NCI-H2196 treated with DMSO at 0.1 percent for 48 hours (cell line): ENCODE results near the gene CACNA1C.
"Not testable (repeated sequence)": the region's sequence is repeated elsewhere in the genome, so short reads cannot be mapped to it uniquely, and the experiment has no call there.

ENCODE experiments used
- DNase-seq: peaks from one replicate; lab custom pipeline; 2025; ENCODE audit not compliant: unreplicated experiment; lab: John Stamatoyannopoulos, UW

CACNA1C gene

DNA sequence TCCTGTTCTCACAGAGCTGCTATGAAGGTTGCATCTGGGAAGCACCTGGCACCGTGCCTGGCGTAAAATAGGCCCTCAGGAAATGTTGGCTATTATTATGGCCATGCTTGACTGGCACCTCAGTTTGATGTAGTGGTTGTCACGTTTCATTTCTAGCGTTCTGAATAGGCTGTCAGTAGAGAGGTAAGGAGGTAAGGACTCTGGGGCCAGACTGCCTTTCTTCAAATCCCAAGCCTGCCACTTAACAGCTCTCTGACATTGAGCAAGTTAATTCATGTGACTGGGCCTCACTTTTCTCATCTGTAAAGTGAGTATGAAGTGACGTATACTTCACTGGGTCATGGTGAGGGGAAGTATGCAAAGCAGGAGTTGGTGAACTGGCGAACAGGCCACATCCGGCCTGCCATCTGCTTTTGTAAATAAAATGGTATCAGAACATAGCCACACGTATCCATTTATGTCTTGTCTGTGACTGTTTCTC, 196.2 kb downstream of the CACNA1C start:
- DNase-seq: no peak

DNA sequence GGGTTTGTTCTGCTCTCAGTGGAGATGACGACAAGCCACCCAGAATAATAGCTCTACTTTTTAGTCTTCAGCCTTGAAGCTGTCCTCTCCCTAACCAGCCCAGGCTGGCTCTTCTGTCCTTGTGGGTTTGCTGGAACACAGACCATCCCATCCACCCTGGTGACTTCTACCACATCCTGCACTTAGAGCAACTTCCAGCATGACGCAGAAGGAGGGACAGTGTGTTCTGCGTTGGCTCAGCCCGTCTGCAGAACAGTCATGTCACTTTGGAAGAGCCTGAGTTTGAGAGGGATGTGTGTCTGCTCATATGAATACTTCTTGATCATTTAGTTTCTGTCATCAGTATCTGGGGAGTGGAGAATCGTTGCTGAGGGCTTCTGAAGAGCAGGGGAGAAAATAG, 198.0 kb downstream of the CACNA1C start:
- DNase-seq: no peak

DNA sequence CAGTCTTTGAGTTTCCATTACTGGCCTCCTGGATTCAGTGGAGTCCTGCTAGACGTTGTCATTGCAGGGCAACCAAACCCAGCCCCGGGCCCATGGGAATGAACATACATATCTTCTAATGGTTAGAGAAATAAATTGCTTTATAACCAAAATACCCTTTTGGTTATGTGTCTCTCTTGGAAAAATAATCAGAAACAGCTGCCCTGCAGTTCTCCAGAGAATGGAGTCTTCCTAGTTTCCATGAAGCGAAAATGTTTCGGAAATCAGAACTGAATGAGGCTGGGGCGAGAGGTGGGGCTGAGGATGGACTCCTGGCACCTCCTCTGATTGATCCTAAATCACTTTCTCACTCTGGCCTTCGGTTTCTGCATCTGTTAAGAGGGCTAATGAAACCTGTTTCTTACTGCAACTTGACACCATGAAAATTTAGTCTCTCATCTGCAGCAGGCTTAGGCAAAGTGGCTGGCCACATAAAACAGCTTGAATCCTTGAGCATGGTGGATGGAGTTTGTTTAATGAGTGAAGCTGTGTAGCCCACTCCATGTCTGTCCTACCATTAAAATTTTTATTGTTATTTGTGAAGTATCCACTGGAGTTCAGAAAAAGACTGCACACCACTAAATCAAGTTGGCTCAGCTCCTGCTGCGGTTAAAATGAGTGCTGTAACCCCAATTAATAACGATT, 198.9 kb downstream of the CACNA1C start:
- DNase-seq: no peak

- DNase-seq: no peak
These were observed 202.5 kb downstream of the CACNA1C start for GRCh38 chr12:2255311-2255710.

DNA sequence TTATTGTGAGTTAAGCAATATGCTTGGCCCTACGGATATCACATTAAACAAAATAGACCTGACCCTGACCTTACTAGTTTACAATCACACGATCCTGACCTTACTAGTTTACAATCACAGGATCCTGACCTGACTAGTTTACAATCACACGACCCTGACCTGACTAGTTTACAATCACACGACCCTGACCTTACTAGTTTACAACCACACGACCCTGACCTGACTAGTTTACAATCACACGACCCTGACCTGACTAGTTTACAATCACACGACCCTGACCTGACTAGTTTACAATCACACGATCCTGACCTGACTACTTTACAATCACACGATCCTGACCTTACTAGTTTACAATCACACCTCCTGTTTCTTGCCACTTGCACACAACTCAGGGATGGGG, 202.9 kb downstream of the CACNA1C start:
- not testable (repeated sequence) for DNase-seq

GRCh38 chr12:2256453-2256852, 203.7 kb downstream of the CACNA1C start:
- DNase-seq: no peak

GRCh38 chr12:2256915-2257314, 204.1 kb downstream of the CACNA1C start:
- DNase-seq: no peak

- no peak for DNase-seq
These were observed 205.2 kb downstream of the CACNA1C start for GRCh38 chr12:2258025-2258424.

DNA sequence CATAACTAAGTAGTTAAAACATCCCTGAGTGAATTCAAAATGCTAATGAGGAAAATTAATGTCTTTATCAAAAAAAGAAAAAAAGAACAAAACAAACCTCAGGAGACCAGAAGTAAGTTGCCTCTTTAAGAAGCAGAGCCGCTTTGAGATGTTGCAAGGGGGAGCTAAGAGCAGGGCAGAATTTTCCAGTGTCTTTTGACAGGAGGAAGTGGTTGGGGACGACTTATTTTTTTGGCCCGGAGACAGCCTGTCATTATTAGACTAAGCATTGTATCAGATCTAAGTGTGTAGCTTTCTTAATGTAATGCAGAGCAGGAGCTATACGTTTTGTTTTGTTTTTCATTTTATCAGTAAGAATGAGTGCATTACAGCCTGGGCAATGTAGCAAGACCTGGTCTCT, 206.6 kb downstream of the CACNA1C start:
- no peak for DNase-seq

DNA sequence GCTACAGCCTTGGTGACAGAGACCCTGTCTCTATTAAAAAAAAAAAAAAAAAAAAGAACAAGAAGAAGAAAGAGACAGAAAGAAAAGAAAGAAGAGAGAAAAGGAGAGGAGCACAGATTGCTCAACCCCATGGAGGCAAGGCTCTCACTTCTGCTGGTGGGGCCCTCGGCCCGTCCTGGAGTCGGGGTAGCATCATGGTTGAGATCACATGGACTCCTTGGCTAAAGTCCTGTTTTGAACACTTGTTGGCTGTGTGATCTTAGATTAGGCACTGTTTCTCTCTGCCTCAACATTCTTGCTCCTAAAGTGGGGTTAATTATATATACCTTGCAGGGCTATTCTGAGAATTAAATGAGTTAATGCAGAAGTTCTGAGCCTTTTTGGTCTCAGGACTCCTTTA, 207.7 kb downstream of the CACNA1C start:
- no peak for DNase-seq

DNA sequence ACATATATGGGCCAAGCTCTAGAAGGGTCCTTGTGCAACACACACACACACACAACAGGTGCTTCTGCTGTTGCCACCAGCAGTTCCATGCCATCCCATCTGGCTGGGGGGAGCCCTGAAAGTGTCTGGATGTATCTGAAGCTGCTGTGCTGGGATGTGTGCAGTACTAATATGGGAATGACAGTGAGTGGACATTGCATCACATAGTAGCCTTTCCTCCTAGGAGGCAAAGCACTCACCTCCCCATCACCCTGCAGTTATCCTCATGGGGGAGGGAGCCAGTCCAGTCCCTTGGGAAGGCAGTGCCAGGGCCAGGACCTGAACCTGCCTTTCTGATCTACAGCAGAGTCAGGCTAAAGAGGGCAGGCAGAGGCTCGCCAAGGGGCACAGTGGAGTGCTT, 208.9 kb downstream of the CACNA1C start:
- DNase-seq: no peak

- no peak for DNase-seq
These were observed 209.7 kb downstream of the CACNA1C start for GRCh38 chr12:2262449-2262848.

GRCh38 chr12:2263901-2264300, 211.1 kb downstream of the CACNA1C start:
- no peak for DNase-seq

DNA sequence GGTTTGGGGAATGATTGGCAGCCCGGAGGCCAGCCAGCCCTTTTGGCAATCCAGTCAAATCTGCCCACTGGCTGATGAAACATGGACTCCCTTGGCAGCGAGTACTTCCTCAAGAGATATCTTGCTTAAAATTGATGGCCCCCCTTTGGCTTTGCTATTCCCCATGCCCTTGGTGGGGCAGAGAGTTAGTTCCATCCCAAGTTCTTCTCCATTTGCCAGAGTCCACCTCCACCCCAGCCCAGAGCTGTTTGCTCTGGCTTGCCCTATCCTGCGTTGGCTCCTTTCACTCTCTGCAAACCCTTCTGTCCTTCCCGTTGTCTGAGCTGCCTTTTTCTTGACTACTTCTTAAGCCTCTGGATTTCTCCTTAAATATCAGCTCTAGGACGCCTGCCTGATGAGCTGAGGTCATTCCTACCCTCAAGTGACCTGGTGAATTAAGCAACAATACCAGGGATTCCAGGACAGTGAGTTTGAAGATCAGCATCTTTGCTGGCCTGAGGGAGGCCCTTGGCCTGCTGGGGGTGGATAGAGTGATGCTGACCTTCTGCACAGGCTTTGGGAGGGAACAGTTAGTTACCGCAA, 212.0 kb downstream of the CACNA1C start:
- DNase-seq: no peak

DNA sequence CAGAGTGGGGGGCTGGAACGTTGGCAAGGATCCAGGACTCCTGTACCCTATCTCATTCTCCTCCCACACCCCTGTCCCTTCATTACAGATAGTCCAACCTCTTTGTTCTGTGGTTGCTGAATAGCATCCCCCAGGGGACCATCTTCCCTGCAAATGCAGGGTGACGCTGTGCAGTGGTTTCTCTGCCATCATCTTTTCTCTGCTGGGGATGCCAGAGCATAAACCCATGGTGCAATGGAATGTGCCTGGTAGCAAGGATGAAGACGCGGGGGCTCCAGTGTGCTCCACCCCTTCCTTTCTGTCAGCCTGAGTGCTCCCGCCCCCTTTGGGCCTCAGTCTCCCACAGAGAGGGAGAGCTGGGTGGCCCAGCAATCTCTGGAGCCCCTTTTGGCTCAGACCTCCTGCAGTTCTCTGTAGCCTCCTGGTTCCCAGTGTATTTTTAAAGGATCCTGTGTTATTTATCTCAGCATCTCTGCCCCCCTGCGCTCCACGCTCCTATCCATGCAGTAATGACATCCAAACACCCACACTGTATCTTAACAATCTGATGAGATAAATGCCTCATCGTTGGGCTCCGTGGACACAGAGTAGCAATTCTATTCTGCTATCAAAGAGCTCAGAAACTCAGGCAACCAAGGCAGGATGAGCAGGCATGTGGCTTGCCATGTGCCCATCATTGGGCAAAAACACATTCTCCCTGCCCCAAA, 212.8 kb downstream of the CACNA1C start:
- DNase-seq: no peak

DNA sequence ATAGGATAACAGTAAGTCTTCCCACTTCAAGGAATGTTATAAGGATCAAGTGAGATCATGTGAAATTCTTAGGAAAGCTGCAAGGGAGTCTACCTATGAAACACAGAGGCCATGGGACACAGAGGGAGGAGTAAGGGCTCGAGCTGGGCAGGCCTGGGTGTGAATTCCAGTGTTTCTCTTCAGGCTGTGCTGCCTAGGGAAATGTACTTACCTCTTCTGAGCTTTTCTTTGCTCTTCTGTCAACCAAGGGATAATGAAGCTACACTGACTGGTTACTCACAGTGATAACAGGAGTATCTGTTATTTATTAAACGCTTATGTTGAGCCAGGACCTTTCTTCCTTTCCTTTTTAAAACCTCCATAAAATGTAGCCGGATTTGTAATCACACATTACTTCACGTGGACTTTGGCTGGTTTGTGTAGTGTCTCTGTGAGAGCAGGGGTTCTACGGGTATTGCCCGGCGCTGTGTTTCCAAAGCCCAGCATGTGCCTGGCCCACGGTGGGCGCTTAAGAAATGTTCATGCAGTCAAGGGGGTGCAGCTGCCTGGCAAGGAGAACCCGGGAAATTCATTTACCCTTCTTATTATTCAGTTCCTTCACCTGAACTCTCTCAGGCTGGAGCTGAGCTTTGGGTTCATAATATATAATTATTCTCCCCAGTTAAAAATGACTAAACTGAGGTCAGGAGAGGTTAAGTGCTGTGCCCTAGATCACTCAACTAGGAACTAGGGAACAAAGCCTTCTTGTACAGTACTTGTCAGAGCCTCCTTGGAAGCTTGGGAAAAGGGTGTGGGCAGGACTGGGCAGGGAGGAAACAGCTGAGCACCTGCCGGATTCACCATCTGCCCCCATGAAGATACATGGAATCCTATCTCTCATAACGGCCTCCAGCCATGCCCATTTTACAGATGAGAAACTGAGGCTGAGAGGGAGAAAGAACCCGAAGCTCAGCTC, 214.2 kb downstream of the CACNA1C start:
- DNase-seq: no peak

DNA sequence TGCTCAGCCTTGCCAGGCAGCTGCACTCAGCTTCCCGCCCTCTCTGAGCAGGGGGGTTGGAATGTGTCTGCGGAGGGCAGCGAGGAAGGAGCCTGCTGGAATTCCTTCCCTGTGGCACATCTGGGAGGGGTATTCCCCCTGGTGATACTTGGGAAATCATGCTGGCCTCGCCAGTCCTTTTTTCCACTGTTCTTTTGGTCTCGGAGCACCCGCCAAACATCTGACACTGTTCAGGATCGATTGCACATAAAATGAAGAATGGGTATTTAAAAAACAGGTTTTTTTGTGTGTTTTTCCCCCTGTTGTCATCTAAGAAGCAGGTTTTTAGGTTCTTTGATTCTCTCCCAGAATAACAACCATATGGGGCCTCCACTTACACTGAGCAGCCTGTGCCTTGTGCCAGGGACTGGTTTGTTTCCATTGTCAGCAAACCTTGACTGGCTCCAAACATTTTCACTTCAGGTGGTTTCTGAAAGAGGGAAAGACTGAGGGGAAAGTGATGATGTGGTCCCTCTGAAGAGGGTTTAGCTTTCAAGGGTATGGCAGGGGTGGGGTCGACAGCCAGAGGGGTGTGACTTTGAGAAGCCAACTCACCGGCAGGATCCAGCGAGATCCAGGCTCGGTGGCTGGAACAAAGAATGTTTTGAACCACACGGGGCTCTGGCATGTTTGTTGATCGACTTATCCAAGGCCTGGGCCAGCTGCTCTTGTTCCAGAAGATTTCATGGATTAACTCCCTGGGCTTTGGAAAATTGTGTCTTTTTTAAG, 215.1 kb downstream of the CACNA1C start:
- no peak for DNase-seq

DNA sequence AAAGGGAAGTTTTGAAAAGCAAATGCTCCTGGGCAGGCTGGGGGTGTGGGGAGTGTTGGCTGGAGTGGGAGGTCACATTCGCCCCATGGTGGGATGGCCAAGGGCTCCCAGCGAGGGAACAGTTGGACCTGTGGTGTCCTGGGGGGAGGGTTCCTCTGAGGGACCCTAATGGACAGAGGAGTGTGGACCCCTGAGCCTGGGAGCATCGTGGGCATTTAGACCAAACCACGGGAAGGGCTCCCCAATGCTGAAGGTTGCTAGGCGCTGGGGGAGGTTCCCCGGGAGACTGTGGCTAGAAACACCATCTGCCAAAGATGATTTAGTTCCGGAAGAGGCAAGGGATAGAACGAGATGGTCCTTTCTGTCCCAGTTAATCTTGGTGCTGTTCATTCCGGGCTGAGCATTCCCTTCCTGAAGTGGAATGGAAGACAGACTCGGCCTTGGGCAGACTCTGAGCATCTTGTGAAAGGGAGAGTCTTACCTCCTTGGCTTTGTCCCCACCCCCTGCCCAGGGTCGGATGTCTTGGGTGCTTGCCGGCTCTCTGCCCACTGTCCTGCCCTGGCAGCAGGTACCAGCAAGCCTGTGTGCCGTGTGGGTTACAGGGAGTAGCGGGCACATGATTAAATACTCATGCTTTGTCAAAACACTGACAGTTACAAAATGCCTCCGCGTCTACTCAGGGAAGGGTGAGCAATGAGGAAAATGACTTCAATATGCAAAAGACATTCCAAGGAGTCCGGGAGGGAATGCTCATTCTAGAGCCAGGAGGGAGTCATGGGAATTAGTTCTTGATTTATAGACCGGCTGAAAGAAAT, 215.9 kb downstream of the CACNA1C start:
- no peak for DNase-seq

GRCh38 chr12:2270846-2271245, 218.1 kb downstream of the CACNA1C start:
- DNase-seq: no peak

DNA sequence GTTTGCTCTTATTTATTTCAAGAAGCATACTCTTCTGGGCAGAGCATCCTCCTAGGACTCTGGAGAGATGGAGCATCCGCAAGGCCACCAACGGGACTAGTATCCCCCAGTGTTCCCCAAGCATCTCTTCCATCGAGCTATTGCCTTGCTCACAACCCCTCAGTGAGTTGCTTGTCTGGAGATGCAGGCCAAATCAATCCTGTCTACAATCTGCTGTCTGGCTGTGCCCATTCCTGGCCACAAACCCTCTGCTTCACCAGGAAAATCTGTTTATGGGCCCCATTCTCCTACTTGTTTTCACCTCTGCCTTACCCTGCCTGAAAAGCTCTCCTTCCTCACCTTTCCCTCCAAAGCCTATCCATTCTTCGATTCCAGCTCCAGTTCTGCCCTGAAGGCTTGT, 219.2 kb downstream of the CACNA1C start:
- no peak for DNase-seq
